HG03135 (cell line): Measurements from ENCODE around the gene ME3.
A peak's percentile ranks its signal among the peaks of the same experiment; 100 is the strongest.

Source experiments
- ATAC-seq: cut with Tn5 transposase; IDR thresholded peaks from one replicate; pipeline ENCODE4 v1.9.1; 2021; ENCODE audit warnings: mild to moderate bottlenecking, moderate library complexity; ENCODE audit not compliant: unreplicated experiment

ME3 gene

GRCh38 chr11:86469491-86470388 is 202.7 kb downstream of the ME3 start:
- ATAC-seq = no peak

GRCh38 chr11:86468169-86468568 is 204.2 kb downstream of the ME3 start:
- ATAC-seq = no peak

GRCh38 chr11:86464509-86465221 is 207.8 kb downstream of the ME3 start:
- no peak for ATAC-seq

GRCh38 chr11:86463955-86464354 is 208.5 kb downstream of the ME3 start:
- ATAC-seq = no peak

GRCh38 chr11:86463120-86463519 is 209.3 kb downstream of the ME3 start:
- no peak for ATAC-seq

- ATAC-seq = no peak
Observed at GRCh38 chr11:86461892-86462291, 210.5 kb downstream of the ME3 start.

GRCh38 chr11:86460461-86461385 is 211.7 kb downstream of the ME3 start:
- ATAC-seq = no peak

- no peak for ATAC-seq
Observed at GRCh38 chr11:86459682-86460460, 212.5 kb downstream of the ME3 start.

- no peak for ATAC-seq
Observed at GRCh38 chr11:86459002-86459385, 213.4 kb downstream of the ME3 start.

- no peak for ATAC-seq
Observed at GRCh38 chr11:86458294-86459001, 214.0 kb downstream of the ME3 start.

GRCh38 chr11:86456075-86456939 is 216.1 kb downstream of the ME3 start:
- ATAC-seq = peak; percentile 70

- no peak for ATAC-seq
Observed at GRCh38 chr11:86453290-86454030, 219.0 kb downstream of the ME3 start.

- ATAC-seq = no peak
Observed at GRCh38 chr11:86449993-86450629, 222.3 kb downstream of the ME3 start.

GRCh38 chr11:86447763-86448480 is 224.5 kb downstream of the ME3 start:
- ATAC-seq = no peak

GRCh38 chr11:86446924-86447285 is 225.5 kb downstream of the ME3 start:
- no peak for ATAC-seq

- ATAC-seq = no peak
Observed at GRCh38 chr11:86446163-86446923, 226.1 kb downstream of the ME3 start.
